Panc1 (cell line): ENCODE data around the gene MDFI. TPM values are rescaled to one million over a fixed set of nuclear protein-coding genes. Genes with fewer than 3 reads are reported as not detected.

Source experiments
- ATAC-seq: fragments of 200-7000 bp; cut with Tn5 transposase; 2 replicates; pipeline ENCODE4 v1.9.1; 2020; ENCODE audit warnings: mild to moderate bottlenecking, moderate library complexity
- BruUV-seq: library from RNA; stranded (reverse); fragments of 400-500 nt; replicated peaks from 2 replicates; lab custom pipeline; 2021; lab: Mats Ljungman, UMichigan
- CTCF ChIA-PET: fragments of 300-600 bp; sonication (Branson Sonifier 250); formaldehyde crosslinking; loops from one replicate; lab custom pipeline; 2022; ENCODE audit warnings: antibody characterized with exemption; lab: Charles Lee
- POLR2A ChIA-PET: fragments of 300-600 bp; sonication (Branson Sonifier 250); formaldehyde crosslinking; loops from one replicate; lab custom pipeline; 2022; ENCODE audit warnings: antibody characterized with exemption; lab: Charles Lee
- DNase-seq: peaks from one replicate; pipeline ENCODE4 v3.0.0-alpha.2; 2010; ENCODE audit warnings: low read depth, low spot score
- H3K27ac ChIP-seq: 2 replicates; pipeline ENCODE4 v1.5.1; 2011; ENCODE audit warnings: mild to moderate bottlenecking, low read length, inconsistent platforms
- H3K27me3 ChIP-seq: fragments of 200-500 bp; sonication (Bioruptor generic); 2 replicates; pipeline ENCODE4 v1.6.0; 2014; ENCODE audit warnings: low read length, inconsistent platforms; ENCODE audit not compliant: control insufficient read depth, insufficient read depth
- H3K36me3 ChIP-seq: fragments of 200-500 bp; sonication (Bioruptor generic); 2 replicates; pipeline ENCODE4 v1.5.1; 2014; ENCODE audit warnings: inconsistent platforms, mild to moderate bottlenecking, low read length, moderate library complexity; ENCODE audit not compliant: control insufficient read depth, insufficient read depth
- H3K4me1 ChIP-seq: 2 replicates; pipeline ENCODE4 v1.5.1; 2011; ENCODE audit warnings: inconsistent platforms, mild to moderate bottlenecking, low read length, moderate library complexity; ENCODE audit not compliant: control insufficient read depth, insufficient read depth
- H3K4me3 ChIP-seq, 2 experiments: 2 replicates each; pipeline ENCODE4 v1.5.1; 2011 to 2012; ENCODE audit warnings: low read depth in 2 of 2, low read length in 2 of 2, mild to moderate bottlenecking in 2 of 2, inconsistent platforms in 1 of 2, moderate library complexity in 1 of 2
- H3K9me3 ChIP-seq: fragments of 200-500 bp; sonication (Bioruptor generic); 2 replicates; pipeline ENCODE4 v1.5.1; 2014; ENCODE audit warnings: low read depth, mild to moderate bottlenecking, inconsistent platforms, low read length, moderate library complexity; ENCODE audit not compliant: control insufficient read depth, insufficient read depth
- CTCF ChIP-seq: fragments of 450-650 bp; IDR thresholded peaks from 2 replicates; pipeline ENCODE4 v1.5.1; 2017; ENCODE audit warnings: mild to moderate bottlenecking
- POLR2AphosphoS5 ChIP-seq: IDR thresholded peaks from 2 replicates; pipeline ENCODE4 v1.6.1; 2012; ENCODE audit warnings: mild to moderate bottlenecking, low read depth, low read length, moderate library complexity
- REST ChIP-seq, 2 experiments: IDR thresholded peaks; 2 replicates each; pipeline ENCODE4 v1.6.1; 2011 to 2012; ENCODE audit warnings: low read depth in 2 of 2, control low read depth in 1 of 2, low read length in 1 of 2, mild to moderate bottlenecking in 1 of 2, moderate library complexity in 1 of 2; ENCODE audit not compliant: insufficient read depth in 1 of 2
- SIN3A ChIP-seq: IDR thresholded peaks from 2 replicates; pipeline ENCODE4 v1.6.1; 2012; ENCODE audit warnings: low read depth, mild to moderate bottlenecking, low read length, moderate library complexity, borderline replicate concordance; ENCODE audit not compliant: insufficient read depth
- TCF7L2 ChIP-seq: IDR thresholded peaks from 2 replicates; pipeline ENCODE4 v1.6.1; 2011; ENCODE audit warnings: mild to moderate bottlenecking, low read depth, low read length, inconsistent platforms
- in situ Hi-C: cut with HindIII; loops from 2 replicates; pipeline ENCODE4 v1.10.0; 2016; ENCODE audit warnings: low sequenced_read_pairs, low pct_unique_long_range_greater_than_20kb
- intact Hi-C: fragments of 100-400 bp; cut with micrococcal nuclease; formaldehyde crosslinking; loops from one replicate; pipeline ENCODE4 v1.10.0; 2022; ENCODE audit not compliant: unreplicated experiment
- total RNA-seq: library from RNA; stranded (reverse); gene quantifications from one replicate; pipeline ENCODE4 v1.2.1, GENCODE V29; 2021; ENCODE audit not compliant: unreplicated experiment

The MDFI gene
- total RNA-seq, 1 experiment from 2014 or later = 0.54 TPM

GRCh38 chr6:41648921-41649320 is 10.7 kb downstream of the MDFI start:
- in situ Hi-C loops = no loop called here
- Histone ChIP-seq H3K4me3 (no peak overlapping the region), H3K4me1 (peaks cover 3% of the 10 kb centered on the region; the same call in 1 of the 2 replicates), H3K9me3 (no peaks in the 10 kb centered on the region), H3K27ac (no peak overlapping the region), H3K27me3 (no peaks in the 10 kb centered on the region), H3K36me3 (no peaks in the 10 kb centered on the region)
- TF ChIP-seq CTCF = no peak
- no peak for TF ChIP-seq SIN3A
- no peak for TF ChIP-seq TCF7L2
- TF ChIP-seq REST (IDR thresholded peaks at IDR 0.05; ENCODE audit: insufficient read depth in 1 of 2, low read depth in 2 of 2, low read length in 1 of 2) = no peak
- TF ChIP-seq POLR2AphosphoS5 = no peak
- ATAC-seq (no peak), DNase-seq (no peak)
- no TSS peak for BruUV-seq
- POLR2A ChIA-PET = no interaction called here
- CTCF ChIA-PET = no interaction called here
- intact Hi-C loops = no loop called here

GRCh38 chr6:41649596-41649995 is 11.3 kb downstream of the MDFI start:
- in situ Hi-C loops (no loop called here), intact Hi-C loops (no loop called here)
- Histone ChIP-seq H3K4me1 (peaks cover 3% of the 10 kb centered on the region; the same call in 1 of the 2 replicates), H3K27me3 (no peaks in the 10 kb centered on the region), H3K4me3 (no peak overlapping the region), H3K27ac (no peak overlapping the region), H3K9me3 (no peaks in the 10 kb centered on the region), H3K36me3 (no peaks in the 10 kb centered on the region)
- POLR2A ChIA-PET = no interaction called here
- no TSS peak for BruUV-seq
- CTCF ChIA-PET = interaction anchor here (0.6 kb wide), 1 partner anchor 412 kb away, joined by 6 read pairs; no protein-coding TSS in a partner anchor
- DNase-seq = no peak
- ATAC-seq = no peak
- TF ChIP-seq TCF7L2 (no peak), CTCF (no peak), REST (IDR thresholded peaks at IDR 0.05; ENCODE audit: insufficient read depth in 1 of 2, low read depth in 2 of 2, low read length in 1 of 2) (no peak), POLR2AphosphoS5 (no peak), SIN3A (no peak)
